ENCODE measurements around the gene NME9. TPM values are rescaled to one million over a fixed set of nuclear protein-coding genes. Genes with fewer than 3 reads are reported as not detected.

The NME9 gene
- total and polyA plus RNA-seq, 2 of the 4 experiments (the other 2 are of a cell fraction): not detected

DNA sequence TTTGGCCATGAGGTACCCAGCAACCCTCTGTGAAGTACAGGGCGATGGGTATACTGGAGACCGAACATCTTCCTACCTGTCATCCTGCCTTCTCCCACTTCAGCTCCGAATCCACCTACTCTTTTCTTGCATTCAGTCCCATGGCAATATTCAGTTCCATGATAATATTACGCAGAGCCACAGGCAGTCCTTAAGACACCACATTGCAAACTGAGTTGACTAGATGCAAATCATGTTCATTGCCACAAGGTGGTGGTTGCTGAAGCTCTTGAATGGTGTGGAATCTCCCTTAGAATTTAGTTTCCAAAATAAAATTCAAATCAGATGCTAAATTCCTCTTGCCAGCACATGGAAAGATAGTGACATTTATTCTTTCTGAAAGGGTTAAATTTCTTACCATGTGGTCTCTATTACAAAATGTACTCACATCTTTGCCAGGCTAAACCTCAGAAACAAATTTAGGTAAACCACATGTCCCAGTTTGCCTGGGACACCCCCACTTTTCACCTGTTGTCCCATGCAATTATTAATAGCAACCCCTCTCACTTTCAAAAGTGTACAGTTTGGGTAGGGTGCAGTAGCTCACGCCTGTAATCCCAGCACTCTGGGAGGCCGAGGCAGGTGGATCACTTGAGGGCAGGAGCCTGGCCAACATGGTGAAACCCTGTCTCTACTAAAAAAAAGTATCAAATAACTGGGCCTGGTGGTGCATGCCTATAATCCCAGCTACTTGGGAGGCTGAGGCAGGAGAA is 1.7 kb upstream of the NME9 start:
- no peaks in the 10 kb centered on the region for H3K36me3 ChIP-seq (ENCODE audit: control insufficient read depth, insufficient read depth, low read length)
- no peak overlapping the region for H3K4me3 ChIP-seq (ENCODE audit: insufficient read depth, low read depth, low read length)
- H2AK9ac ChIP-seq (replicated peaks; ENCODE audit: low read depth, low read length, poor library complexity): no peak overlapping the region
- H2BK15ac ChIP-seq (ENCODE audit: low read depth, low read length): no peak overlapping the region
- H3K4me1 ChIP-seq (ENCODE audit: control insufficient read depth, insufficient read depth, low read length): no peaks in the 10 kb centered on the region
- peaks cover 13% of the 10 kb centered on the region for H3K27me3 ChIP-seq (ENCODE audit: control insufficient read depth, insufficient read depth, low read length)
- TF ChIP-seq, protein P1, sequence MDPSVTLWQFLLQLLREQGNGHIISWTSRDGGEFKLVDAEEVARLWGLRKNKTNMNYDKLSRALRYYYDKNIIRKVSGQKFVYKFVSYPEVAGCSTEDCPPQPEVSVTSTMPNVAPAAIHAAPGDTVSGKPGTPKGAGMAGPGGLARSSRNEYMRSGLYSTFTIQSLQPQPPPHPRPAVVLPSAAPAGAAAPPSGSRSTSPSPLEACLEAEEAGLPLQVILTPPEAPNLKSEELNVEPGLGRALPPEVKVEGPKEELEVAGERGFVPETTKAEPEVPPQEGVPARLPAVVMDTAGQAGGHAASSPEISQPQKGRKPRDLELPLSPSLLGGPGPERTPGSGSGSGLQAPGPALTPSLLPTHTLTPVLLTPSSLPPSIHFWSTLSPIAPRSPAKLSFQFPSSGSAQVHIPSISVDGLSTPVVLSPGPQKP (IDR thresholded peaks at IDR 0.05; ENCODE audit: borderline replicate concordance, low read depth, low read length): no peak
- TF ChIP-seq, protein P2, sequence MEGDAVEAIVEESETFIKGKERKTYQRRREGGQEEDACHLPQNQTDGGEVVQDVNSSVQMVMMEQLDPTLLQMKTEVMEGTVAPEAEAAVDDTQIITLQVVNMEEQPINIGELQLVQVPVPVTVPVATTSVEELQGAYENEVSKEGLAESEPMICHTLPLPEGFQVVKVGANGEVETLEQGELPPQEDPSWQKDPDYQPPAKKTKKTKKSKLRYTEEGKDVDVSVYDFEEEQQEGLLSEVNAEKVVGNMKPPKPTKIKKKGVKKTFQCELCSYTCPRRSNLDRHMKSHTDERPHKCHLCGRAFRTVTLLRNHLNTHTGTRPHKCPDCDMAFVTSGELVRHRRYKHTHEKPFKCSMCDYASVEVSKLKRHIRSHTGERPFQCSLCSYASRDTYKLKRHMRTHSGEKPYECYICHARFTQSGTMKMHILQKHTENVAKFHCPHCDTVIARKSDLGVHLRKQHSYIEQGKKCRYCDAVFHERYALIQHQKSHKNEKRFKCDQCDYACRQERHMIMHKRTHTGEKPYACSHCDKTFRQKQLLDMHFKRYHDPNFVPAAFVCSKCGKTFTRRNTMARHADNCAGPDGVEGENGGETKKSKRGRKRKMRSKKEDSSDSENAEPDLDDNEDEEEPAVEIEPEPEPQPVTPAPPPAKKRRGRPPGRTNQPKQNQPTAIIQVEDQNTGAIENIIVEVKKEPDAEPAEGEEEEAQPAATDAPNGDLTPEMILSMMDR (conservative IDR thresholded peaks at IDR 0.05; ENCODE audit: low read depth, low read length): 0 out of 2 replicates have a peak, but pooled peaks have one; percentile 16
- no peak overlapping the region for H4K5ac ChIP-seq (ENCODE audit: low read depth, low read length)
- no peak overlapping the region for H3K23ac ChIP-seq (ENCODE audit: low read depth, low read length)
- no peak overlapping the region for H4K8ac ChIP-seq (ENCODE audit: low read depth in 2 of 2, low read length in 2 of 2)
- no peak overlapping the region for H2BK5ac ChIP-seq (ENCODE audit: low read depth, low read length, poor library complexity, severe bottlenecking)
- no CpG with 5 or more reads among the region's 6 CpGs for WGBS, 2 experiments (ENCODE audit: extremely low coverage in 2 of 2, insufficient read length in 1 of 2)
- no peak overlapping the region for H3K9ac ChIP-seq (ENCODE audit: low read depth, low read length)
- H2AK5ac ChIP-seq (ENCODE audit: low read depth, low read length): no peak overlapping the region
- ChIA-PET POLR2A (ENCODE audit: unreplicated experiment) (no interaction called here), CTCF (interaction anchor here (1.3 kb wide), 2 partner anchors 16 to 35 kb away, joined by 3 read pairs; no protein-coding TSS in a partner anchor)
- in situ Hi-C loops (cut with MboI; ENCODE audit: low sequenced_read_pairs): loop anchor here (5.0 kb wide), 1 partner anchor 91 kb away; no protein-coding TSS in a partner anchor
- no peak overlapping the region for H2BK120ac ChIP-seq (ENCODE audit: low read depth, low read length)
- intact Hi-C loops (cut with micrococcal nuclease): loop anchor here (5.0 kb wide), 1 partner anchor 591 kb away; no protein-coding TSS in a partner anchor
- no peaks in the 10 kb centered on the region for H3K9me3 ChIP-seq (ENCODE audit: control insufficient read depth, insufficient read depth, low read length)
- H4K91ac ChIP-seq (ENCODE audit: insufficient read depth, low read depth, low read length): no peak overlapping the region
- no peak overlapping the region for H3K56ac ChIP-seq (ENCODE audit: extremely low read depth, insufficient read depth, low read length)
- dilution Hi-C loops (cut with HindIII; ENCODE audit: low sequenced_read_pairs, unreplicated experiment): no loop called here
- H3K27ac ChIP-seq (ENCODE audit: insufficient read depth, low read length): no peak overlapping the region
- no peak overlapping the region for H3K18ac ChIP-seq (ENCODE audit: low read depth, low read length)
- no peak overlapping the region for H2BK20ac ChIP-seq (ENCODE audit: low read depth, low read length)
- no TSS peak for BruUV-seq (replicated peaks)
- H3K9me1 ChIP-seq (ENCODE audit: insufficient read depth, low read length): no peaks in the 10 kb centered on the region
- H3K4me2 ChIP-seq (ENCODE audit: low read depth, low read length): no peak overlapping the region
- H2AFZ ChIP-seq (replicated peaks; ENCODE audit: low read length, poor library complexity): no peak overlapping the region
- no peak for ATAC-seq (ENCODE audit: low read depth)
- no peak overlapping the region for H3K14ac ChIP-seq (replicated peaks; ENCODE audit: low read depth, low read length)
- H4K20me1 ChIP-seq (ENCODE audit: insufficient read depth, low read length): no peaks in the 10 kb centered on the region
- no peak overlapping the region for H3K4ac ChIP-seq (ENCODE audit: low read depth, low read length)
- DNase-seq: peak; percentile 35
- H3K79me1 ChIP-seq (ENCODE audit: low read depth in 1 of 2, low read length in 2 of 2): no peaks in the 10 kb centered on the region

All from IMR-90 (cell line).